Immature natural killer cell (primary cell): ENCODE measurements around the gene RLF. TPM values are rescaled to one million over a fixed set of nuclear protein-coding genes. Genes with fewer than 3 reads are reported as not detected.
"Not testable (repeated sequence)": the region's sequence is repeated elsewhere in the genome, so short reads cannot be mapped to it uniquely, and the experiment has no call there.

ENCODE experiments used
- DNase-seq, 3 donors: peaks; one replicate each; pipeline ENCODE4 v3.0.0; 2022; ENCODE audit warnings: mixed read lengths in 1 of 3
- H3K27ac Mint-ChIP-seq, 6 donors: one replicate each; pipeline ENCODE4 v1.8.0; 2020; ENCODE audit warnings: mixed read lengths in 6 of 6, mild to moderate bottlenecking in 5 of 6, inconsistent platforms in 4 of 6, moderate library complexity in 3 of 6
- H3K27me3 Mint-ChIP-seq, 3 donors: one replicate each; pipeline ENCODE4 v1.8.0; 2020 to 2021; ENCODE audit warnings: low read depth in 3 of 3, mild to moderate bottlenecking in 3 of 3, mixed read lengths in 3 of 3, moderate library complexity in 3 of 3, inconsistent platforms in 1 of 3
- H3K36me3 Mint-ChIP-seq, 3 donors: one replicate each; pipeline ENCODE4 v1.8.0; 2020; ENCODE audit warnings: mixed read lengths in 3 of 3, inconsistent platforms in 2 of 3, mild to moderate bottlenecking in 2 of 3
- H3K4me1 Mint-ChIP-seq, 2 donors: one replicate each; pipeline ENCODE4 v1.8.0; 2020; ENCODE audit warnings: inconsistent platforms in 2 of 2, mild to moderate bottlenecking in 2 of 2, mixed read lengths in 2 of 2, moderate library complexity in 1 of 2
- H3K4me3 Mint-ChIP-seq, 5 donors: one replicate each; pipeline ENCODE4 v1.8.0; 2020; ENCODE audit warnings: mild to moderate bottlenecking in 5 of 5, mixed read lengths in 5 of 5, inconsistent platforms in 3 of 5, moderate library complexity in 3 of 5
- H3K9me3 Mint-ChIP-seq, 6 donors: one replicate each; pipeline ENCODE4 v1.8.0; 2020; ENCODE audit warnings: mild to moderate bottlenecking in 6 of 6, mixed read lengths in 6 of 6, inconsistent platforms in 4 of 6, moderate library complexity in 3 of 6
- polyA plus RNA-seq, 3 donors: library from polyadenylated mRNA; unstranded; fragments of 300-500 nt; fragmentation: Illumina TruSeq; gene quantifications; one replicate each; pipeline ENCODE4 v1.2.3, GENCODE V29; 2021

The RLF gene
- polyA plus RNA-seq, 3 donors from 2014 or later, result 5.0 to 10.6 (median 8.2) TPM

- H3K27ac Mint-ChIP-seq, result no peak overlapping the region
- no peak for DNase-seq
- no peaks in the 10 kb centered on the region for H3K9me3 Mint-ChIP-seq
- H3K4me1 Mint-ChIP-seq, result peaks cover 7% of the 10 kb centered on the region in 2 donors
- H3K4me3 Mint-ChIP-seq, result no peak overlapping the region
- H3K27me3 Mint-ChIP-seq, result peaks cover 0 to 8% (median 2%) of the 10 kb centered on the region in 3 donors
- H3K36me3 Mint-ChIP-seq, result no peaks in the 10 kb centered on the region
Observed at GRCh38 chr1:40151457-40152079, 9.6 kb upstream of the RLF start.

GRCh38 chr1:40153073-40153770, 8.0 kb upstream of the RLF start:
- Mint-ChIP-seq H3K9me3 (no peaks in the 10 kb centered on the region), H3K27ac (peak overlapping the region in 2 of 6 donors; percentile 47 to 72), H3K4me1 (peaks cover 7% of the 10 kb centered on the region in 2 donors), H3K27me3 (peaks cover 0 to 4% (median 2%) of the 10 kb centered on the region in 3 donors), H3K4me3 (peak overlapping the region in 1 of 5 donors; percentile 52), H3K36me3 (no peaks in the 10 kb centered on the region)
- peak; percentile 36 to 50 (median 40) for DNase-seq

GRCh38 chr1:40155135-40155534, 6.1 kb upstream of the RLF start:
- no peaks in the 10 kb centered on the region for H3K27me3 Mint-ChIP-seq
- peaks cover 7% of the 10 kb centered on the region in 2 donors for H3K4me1 Mint-ChIP-seq
- no peak overlapping the region for H3K4me3 Mint-ChIP-seq
- H3K36me3 Mint-ChIP-seq, result no peaks in the 10 kb centered on the region
- H3K9me3 Mint-ChIP-seq, result no peaks in the 10 kb centered on the region
- no peak for DNase-seq
- H3K27ac Mint-ChIP-seq, result no peak overlapping the region

DNA sequence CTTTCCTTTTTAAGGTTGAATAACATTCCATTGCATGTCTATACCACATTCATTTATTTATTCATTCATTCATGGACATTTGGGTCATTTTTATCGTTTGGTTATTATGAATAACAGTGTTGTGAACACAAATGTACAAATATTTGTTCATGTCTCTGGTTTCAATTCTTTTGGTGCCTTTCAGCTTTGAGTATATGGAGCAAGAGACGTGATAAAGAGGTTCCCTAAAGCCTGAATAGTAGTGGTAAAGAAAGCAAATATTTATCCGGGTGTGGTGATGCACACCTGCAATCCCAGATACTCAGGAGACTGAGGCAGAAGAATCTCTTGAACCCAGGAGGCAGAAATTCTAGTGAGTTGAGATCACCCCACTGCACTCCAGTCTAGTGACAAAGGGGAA, 5.3 kb upstream of the RLF start:
- H3K9me3 Mint-ChIP-seq, result no peaks in the 10 kb centered on the region
- H3K27ac Mint-ChIP-seq, result no peak overlapping the region
- DNase-seq, result no peak
- H3K36me3 Mint-ChIP-seq, result no peaks in the 10 kb centered on the region
- peaks cover 10 to 11% of the 10 kb centered on the region in 2 donors for H3K4me1 Mint-ChIP-seq
- peaks cover 0 to 2% (median under 1%) of the 10 kb centered on the region in 3 donors for H3K27me3 Mint-ChIP-seq
- H3K4me3 Mint-ChIP-seq, result no peak overlapping the region

DNA sequence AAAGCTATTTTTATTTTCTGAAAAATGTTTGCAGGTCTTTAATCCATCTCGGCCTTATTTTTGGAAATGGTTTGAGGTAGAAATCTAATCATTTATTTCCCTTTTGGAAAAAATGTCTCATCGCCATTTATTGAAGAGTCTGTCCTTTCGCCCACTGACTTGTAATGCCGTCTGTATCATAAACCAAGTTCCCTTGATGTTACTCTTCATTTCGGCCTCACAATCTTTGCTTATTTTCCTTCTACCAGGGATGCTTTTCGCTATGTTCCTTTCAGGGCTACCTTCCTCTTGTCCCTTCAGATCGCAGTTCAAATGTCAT, 422 bp upstream of the RLF start:
- DNase-seq, result no peak
- peak overlapping the region in 2 of 6 donors; percentile 98 to 100 for H3K27ac Mint-ChIP-seq
- H3K4me3 Mint-ChIP-seq, result no peak overlapping the region
- peaks cover 5 to 8% (median 7%) of the 10 kb centered on the region in 3 donors for H3K27me3 Mint-ChIP-seq
- H3K36me3 Mint-ChIP-seq, result no peaks in the 10 kb centered on the region
- H3K9me3 Mint-ChIP-seq, result no peaks in the 10 kb centered on the region
- peaks cover 7 to 17% of the 10 kb centered on the region in 2 donors for H3K4me1 Mint-ChIP-seq

GRCh38 chr1:40161888-40162397, 756 bp downstream of the RLF start:
- Mint-ChIP-seq H3K27me3 (peaks cover 5 to 8% (median 8%) of the 10 kb centered on the region in 3 donors), H3K36me3 (no peaks in the 10 kb centered on the region), H3K9me3 (no peaks in the 10 kb centered on the region), H3K4me1 (peaks cover 11 to 24% of the 10 kb centered on the region in 2 donors), H3K27ac (no peak overlapping the region), H3K4me3 (no peak overlapping the region)
- no peak for DNase-seq

DNA sequence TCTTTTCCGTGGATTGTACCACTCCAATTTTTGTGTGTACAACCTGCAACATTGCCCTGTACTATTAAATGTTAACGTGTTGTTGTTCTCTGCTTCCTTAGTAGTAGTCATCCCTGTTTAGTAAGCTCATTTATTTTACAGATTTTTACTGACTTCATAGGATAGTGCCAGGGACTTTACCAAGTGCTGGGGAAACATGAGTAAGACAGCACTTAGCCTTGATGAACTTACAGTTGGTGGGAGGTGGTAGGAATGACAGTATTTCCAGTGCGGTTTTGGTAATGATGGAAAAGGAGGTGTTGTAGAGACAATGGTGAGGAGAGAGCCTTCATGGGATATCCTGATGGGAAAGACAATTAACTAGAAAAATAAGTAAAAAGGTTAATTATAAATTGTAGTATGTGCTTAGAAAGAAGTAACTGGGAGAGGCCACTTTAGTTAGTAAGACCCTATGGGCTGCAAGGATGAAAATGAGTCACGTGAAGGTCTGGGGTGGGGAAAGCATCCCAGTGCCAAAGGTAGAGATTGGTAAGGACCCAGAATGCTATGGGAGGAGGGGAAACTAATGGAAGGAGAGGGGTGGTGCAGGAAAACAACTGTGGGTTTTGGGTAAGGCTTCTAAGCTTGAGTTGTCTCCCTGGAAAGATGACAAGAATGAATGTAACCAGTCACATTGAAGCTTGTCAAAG, 1.7 kb downstream of the RLF start:
- no peak overlapping the region for H3K4me3 Mint-ChIP-seq
- H3K27me3 Mint-ChIP-seq, result peaks cover 5 to 8% (median 8%) of the 10 kb centered on the region in 3 donors
- H3K27ac Mint-ChIP-seq, result no peak overlapping the region
- H3K9me3 Mint-ChIP-seq, result no peaks in the 10 kb centered on the region
- no peaks in the 10 kb centered on the region for H3K36me3 Mint-ChIP-seq
- peaks cover 20 to 31% of the 10 kb centered on the region in 2 donors for H3K4me1 Mint-ChIP-seq
- DNase-seq, result no peak

DNA sequence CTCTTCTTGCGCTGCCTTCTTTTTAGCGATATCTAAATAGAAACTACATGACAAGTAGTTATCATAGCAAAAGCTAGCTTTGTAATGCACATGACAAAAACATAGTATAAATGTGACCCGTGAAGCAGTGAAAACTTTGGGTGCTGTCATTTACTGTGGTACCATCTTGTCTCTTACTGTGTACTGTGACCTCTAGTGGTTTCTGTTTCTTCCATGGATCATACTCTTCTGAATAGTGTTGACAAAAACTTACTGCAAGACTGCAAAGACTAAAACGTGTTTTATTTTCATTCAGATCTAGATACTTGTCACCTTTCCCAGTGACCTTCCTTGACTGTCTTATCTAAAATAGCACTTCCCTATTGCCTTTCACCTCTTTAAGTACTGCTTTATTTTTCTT, 6.1 kb downstream of the RLF start:
- H3K36me3 Mint-ChIP-seq, result no peaks in the 10 kb centered on the region
- H3K27me3 Mint-ChIP-seq, result peaks cover 0 to 1% (median 0%) of the 10 kb centered on the region in 3 donors
- H3K9me3 Mint-ChIP-seq, result no peaks in the 10 kb centered on the region
- H3K4me1 Mint-ChIP-seq, result peaks cover 29 to 35% of the 10 kb centered on the region in 2 donors
- DNase-seq, result no peak
- no peak overlapping the region for H3K4me3 Mint-ChIP-seq
- H3K27ac Mint-ChIP-seq, result peak overlapping the region in 1 of 6 donors; percentile 40

- Mint-ChIP-seq H3K4me1 (peaks cover 38 to 56% of the 10 kb centered on the region in 2 donors), H3K4me3 (no peak overlapping the region)
Observed at GRCh38 chr1:40171036-40171435, 9.8 kb downstream of the RLF start.

GRCh38 chr1:40174788-40175187, 13.6 kb downstream of the RLF start:
- Mint-ChIP-seq H3K4me3 (no peak overlapping the region), H3K9me3 (no peaks in the 10 kb centered on the region), H3K36me3 (no peaks in the 10 kb centered on the region), H3K27ac (peak overlapping the region in 1 of 6 donors; percentile 4), H3K4me1 (peaks cover 50 to 76% of the 10 kb centered on the region in 2 donors), H3K27me3 (no peaks in the 10 kb centered on the region)
- no peak for DNase-seq

More at GRCh38 chr1:40171036-40171435, 9.8 kb downstream of the RLF start:
- H3K9me3 Mint-ChIP-seq, result no peaks in the 10 kb centered on the region
- H3K27ac Mint-ChIP-seq, result no peak overlapping the region
- H3K27me3 Mint-ChIP-seq, result peaks cover 0 to 1% (median 0%) of the 10 kb centered on the region in 3 donors
- H3K36me3 Mint-ChIP-seq, result no peaks in the 10 kb centered on the region
- no peak for DNase-seq

- peaks cover 50 to 76% of the 10 kb centered on the region in 2 donors for H3K4me1 Mint-ChIP-seq
- not testable (repeated sequence) for H3K4me3 Mint-ChIP-seq, H3K36me3 Mint-ChIP-seq, DNase-seq, H3K9me3 Mint-ChIP-seq, H3K27me3 Mint-ChIP-seq, H3K27ac Mint-ChIP-seq
Observed at GRCh38 chr1:40176989-40177388, 15.8 kb downstream of the RLF start.

- H3K4me1 Mint-ChIP-seq, result peaks cover 55 to 78% of the 10 kb centered on the region in 2 donors
- peak overlapping the region in 2 of 6 donors; percentile 8 to 69 for H3K27ac Mint-ChIP-seq
- DNase-seq, result no peak
- H3K27me3 Mint-ChIP-seq, result peaks cover 0 to 4% (median 0%) of the 10 kb centered on the region in 3 donors
- H3K4me3 Mint-ChIP-seq, result peak overlapping the region in 2 of 5 donors; percentile 14 to 17
- no peaks in the 10 kb centered on the region for H3K36me3 Mint-ChIP-seq
- no peaks in the 10 kb centered on the region for H3K9me3 Mint-ChIP-seq
Observed at GRCh38 chr1:40178200-40178599, 17.0 kb downstream of the RLF start.

DNA sequence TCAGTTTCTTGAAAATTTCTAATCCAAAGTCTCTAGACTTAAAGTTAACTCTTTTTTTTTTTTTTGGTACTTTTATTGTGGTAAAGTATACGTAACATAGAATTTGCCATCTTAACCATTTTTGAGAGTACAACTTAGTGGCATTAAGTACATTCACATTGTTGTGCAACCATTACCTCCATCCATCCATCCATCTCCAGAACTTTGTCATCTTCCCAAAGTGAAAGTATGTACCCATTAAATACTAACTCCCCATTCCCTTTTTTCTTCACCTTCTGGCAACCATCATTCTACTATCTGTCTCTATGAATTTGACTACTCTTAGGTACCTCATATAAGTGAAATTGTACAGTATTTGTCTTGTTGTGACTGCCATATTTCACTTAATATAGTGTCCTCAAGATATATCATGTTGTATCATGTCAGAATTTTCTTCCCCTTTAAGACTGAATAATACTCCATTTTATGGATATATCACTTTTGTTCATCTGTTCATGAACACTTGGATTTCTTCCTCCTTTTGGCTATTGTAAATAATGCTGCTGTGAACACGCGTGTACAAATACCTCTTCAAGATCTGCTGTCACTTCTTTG, 18.4 kb downstream of the RLF start:
- Mint-ChIP-seq H3K27me3 (peaks cover 0 to 4% (median 2%) of the 10 kb centered on the region in 3 donors), H3K36me3 (no peaks in the 10 kb centered on the region), H3K4me3 (no peak overlapping the region), H3K9me3 (no peaks in the 10 kb centered on the region), H3K27ac (peak overlapping the region in 3 of 6 donors; percentile 11 to 55 (median 51)), H3K4me1 (peaks cover 59 to 85% of the 10 kb centered on the region in 2 donors)
- no peak for DNase-seq
